ENCODE measurements around the gene FKBP14. TPM values are rescaled to one million over a fixed set of nuclear protein-coding genes. Genes with fewer than 3 reads are reported as not detected.
"Not testable (repeated sequence)": the region's sequence is repeated elsewhere in the genome, so short reads cannot be mapped to it uniquely, and the experiment has no call there.

Gene FKBP14
- total and polyA plus RNA-seq, 3 experiments from 2014 or later = 1.2 to 4.6 (median 4.1) TPM

GRCh38 chr7:29962035-29962434 lies 64.5 kb downstream of the FKBP14 start:
- Histone ChIP-seq H3K27me3 (ENCODE audit: insufficient read depth, low read length, poor library complexity, severe bottlenecking) (no peaks in the 10 kb centered on the region), H3K4me1 (ENCODE audit: insufficient read depth, low read length) (no peaks in the 10 kb centered on the region), H3K9me3 (ENCODE audit: low read length) (no peaks in the 10 kb centered on the region), H3K36me3 (ENCODE audit: insufficient read depth, low read length) (no peaks in the 10 kb centered on the region), H3K4me3 (ENCODE audit: low read length) (no peak overlapping the region), H3K27ac (ENCODE audit: low read depth, low read length) (no peak overlapping the region)
- Mint-ChIP-seq H3K4me3 (no peak overlapping the region), H3K27ac (no peak overlapping the region), H3K27me3 (peaks cover 10 to 25% of the 10 kb centered on the region in 2 donors), H3K4me1 (peaks cover 0 to 3% (median 0%) of the 10 kb centered on the region in 3 donors), H3K9me3 (no peaks in the 10 kb centered on the region), H3K36me3 (no peaks in the 10 kb centered on the region)
- ChIA-PET POLR2A (no interaction called here), CTCF (no interaction called here)
- no peak for DNase-seq

- H3K9me3 ChIP-seq (ENCODE audit: low read length); H3K4me3 ChIP-seq (ENCODE audit: low read length); H3K4me3 Mint-ChIP-seq; POLR2A ChIA-PET; DNase-seq; CTCF ChIA-PET; H3K4me1 Mint-ChIP-seq; H3K4me1 ChIP-seq (ENCODE audit: insufficient read depth, low read length); H3K27ac ChIP-seq (ENCODE audit: low read depth, low read length); H3K36me3 ChIP-seq (ENCODE audit: insufficient read depth, low read length); H3K9me3 Mint-ChIP-seq; H3K36me3 Mint-ChIP-seq; H3K27ac Mint-ChIP-seq; H3K27me3 ChIP-seq (ENCODE audit: insufficient read depth, low read length, poor library complexity, severe bottlenecking): not testable (repeated sequence)
- peaks cover 10 to 25% of the 10 kb centered on the region in 2 donors for H3K27me3 Mint-ChIP-seq
Measured at GRCh38 chr7:29961611-29962010, 64.9 kb downstream of the FKBP14 start.

Other genes starting within 250 kb of the FKBP14 start
- gene WIPF3, start 220.2 kb downstream of the FKBP14 start, total RNA-seq = not detected
- not detected for gene WIPF3, start 220.2 kb downstream of the FKBP14 start, polyA plus RNA-seq
- 1 to 10 TPM; 3.5 to 4.3 TPM for gene SCRN1, start 36.9 kb downstream of the FKBP14 start, total RNA-seq
- 13.9 TPM for gene SCRN1, start 36.9 kb downstream of the FKBP14 start, polyA plus RNA-seq
- 1 to 10 TPM; 9.0 to 10.0 TPM for gene PLEKHA8, start 1.7 kb upstream of the FKBP14 start, total RNA-seq
- gene PLEKHA8, start 1.7 kb upstream of the FKBP14 start, polyA plus RNA-seq = 3.7 TPM
- gene MTURN, start 108.3 kb upstream of the FKBP14 start, total RNA-seq = 1 to 10 TPM; 4.9 to 6.2 TPM
- gene MTURN, start 108.3 kb upstream of the FKBP14 start, polyA plus RNA-seq = 4.9 TPM

Data from CD8-positive, alpha-beta memory T cell (primary cell).